A172 (cell line): Measurements from ENCODE around the gene SUN5. TPM values are rescaled to one million over a fixed set of nuclear protein-coding genes. Genes with fewer than 3 reads are reported as not detected.

Experiments used
- DNase-seq: peaks from one replicate; pipeline ENCODE4 v3.0.0-alpha.2; 2015; ENCODE audit warnings: low spot score
- total RNA-seq: library from RNA; depleted of rRNA; stranded (reverse); fragments of >200 nt; shearing (Covaris generic); gene quantifications from 2 replicates; pipeline ENCODE4 v1.2.3, GENCODE V29; 2014

The SUN5 gene
- total RNA-seq, 1 experiment from 2014 or later = not detected

DNA sequence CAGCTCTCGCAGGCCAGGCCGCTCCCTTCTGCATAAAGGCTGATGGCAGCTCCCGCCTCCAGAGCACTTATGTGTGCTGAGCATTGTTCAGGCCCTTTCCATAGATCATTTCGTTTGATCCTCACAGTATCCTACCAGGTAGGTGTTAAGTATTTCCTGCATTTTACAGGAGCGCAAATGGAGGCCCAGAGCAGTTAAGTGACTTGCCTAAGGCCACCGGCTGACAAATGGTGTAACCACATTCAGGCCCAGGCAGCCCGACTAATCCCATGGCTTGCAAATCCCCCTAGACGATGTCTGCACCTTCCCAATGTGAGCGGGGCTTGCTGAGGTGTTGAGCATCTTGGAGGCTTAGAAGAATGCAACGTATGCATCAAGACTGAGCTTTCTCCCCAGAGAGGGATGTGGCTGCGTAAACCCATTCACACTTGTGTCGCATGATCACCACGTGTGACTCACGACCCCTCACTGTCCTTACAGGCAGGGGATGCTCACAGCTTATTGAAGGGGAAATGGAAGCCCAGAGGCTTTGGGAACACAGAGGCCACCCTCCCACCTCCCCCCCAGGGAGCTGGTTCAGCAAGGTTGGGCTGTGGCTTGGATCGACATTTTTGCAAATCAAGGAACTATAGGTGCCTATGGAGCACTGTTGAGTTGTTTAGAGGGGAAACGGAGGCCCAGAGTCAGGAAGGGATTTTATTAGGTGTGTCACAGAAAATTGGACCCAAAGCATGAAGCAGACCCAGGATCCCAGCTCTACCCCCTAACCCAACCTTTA, 10.3 kb upstream of the SUN5 start:
- DNase-seq = no peak

DNA sequence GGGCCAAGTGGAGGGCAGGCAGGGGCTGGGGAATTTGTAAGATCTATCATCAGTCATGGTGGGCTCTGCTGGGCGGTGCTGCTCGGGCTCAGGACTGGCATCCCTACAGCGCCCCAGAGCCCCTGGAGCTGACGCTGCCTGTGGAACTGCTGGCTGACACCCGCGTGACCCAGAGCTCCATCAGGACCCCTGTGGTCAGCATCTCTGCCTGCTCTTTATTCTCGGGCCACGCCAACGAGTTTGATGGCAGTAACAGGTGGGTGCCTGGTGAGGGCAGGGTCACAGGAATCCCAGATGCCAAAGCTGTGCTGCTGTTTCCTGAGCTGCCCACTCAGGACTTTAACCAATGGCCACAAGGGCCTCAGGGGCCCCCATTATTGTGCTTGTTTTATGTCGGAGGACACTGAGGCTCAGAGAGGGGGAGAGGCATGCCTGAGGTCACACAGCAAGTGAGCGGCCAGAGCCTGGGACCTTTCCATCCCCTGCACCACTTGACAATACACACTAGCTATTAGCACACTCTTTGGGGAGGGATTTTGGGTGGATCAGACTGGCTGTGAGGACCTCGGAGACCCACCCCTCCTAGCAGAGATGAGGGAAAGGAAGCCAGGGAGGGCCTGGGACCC, 9.6 kb upstream of the SUN5 start:
- no peak for DNase-seq

DNA sequence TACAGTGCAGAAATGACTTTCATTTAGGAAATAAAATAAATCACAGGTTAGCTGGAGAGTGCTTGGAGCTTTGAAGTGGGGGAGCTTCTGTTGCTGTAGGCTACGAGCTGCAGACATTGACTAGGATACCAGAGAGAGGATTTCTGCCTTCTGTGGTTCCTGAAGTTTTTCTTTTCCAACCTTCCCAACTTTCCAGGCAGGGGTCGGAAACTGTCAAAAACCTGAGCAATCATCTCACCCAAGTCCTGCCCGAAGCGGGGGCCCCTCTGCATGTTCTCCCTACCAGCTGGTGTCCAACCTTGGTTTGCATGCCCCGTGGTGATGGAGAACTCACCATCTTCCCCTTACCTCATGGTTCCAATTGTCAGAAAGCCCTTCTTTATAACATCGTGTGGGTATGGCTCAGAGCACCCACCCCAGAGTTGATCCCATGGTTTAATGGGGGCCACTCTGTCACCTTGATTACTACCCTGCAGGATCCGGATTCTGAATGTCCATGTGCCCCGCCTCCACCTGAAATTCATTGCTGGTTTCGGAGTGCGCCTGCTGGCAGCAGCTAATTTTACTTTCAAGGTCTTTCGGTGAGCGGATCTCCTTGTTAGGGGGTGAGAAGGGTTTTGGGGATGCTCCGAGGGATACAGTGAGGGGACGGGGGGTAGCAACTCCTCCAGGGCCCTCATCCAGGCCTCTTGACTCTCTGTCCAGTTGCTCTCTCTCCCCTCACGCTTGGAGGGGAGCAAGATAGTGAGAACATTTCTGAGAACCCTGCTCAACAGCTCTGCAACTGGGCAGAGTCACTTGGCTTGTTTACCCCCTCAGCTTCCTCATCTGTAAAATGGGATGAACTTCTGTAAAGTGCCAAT, 8.3 kb upstream of the SUN5 start:
- no peak for DNase-seq

DNA sequence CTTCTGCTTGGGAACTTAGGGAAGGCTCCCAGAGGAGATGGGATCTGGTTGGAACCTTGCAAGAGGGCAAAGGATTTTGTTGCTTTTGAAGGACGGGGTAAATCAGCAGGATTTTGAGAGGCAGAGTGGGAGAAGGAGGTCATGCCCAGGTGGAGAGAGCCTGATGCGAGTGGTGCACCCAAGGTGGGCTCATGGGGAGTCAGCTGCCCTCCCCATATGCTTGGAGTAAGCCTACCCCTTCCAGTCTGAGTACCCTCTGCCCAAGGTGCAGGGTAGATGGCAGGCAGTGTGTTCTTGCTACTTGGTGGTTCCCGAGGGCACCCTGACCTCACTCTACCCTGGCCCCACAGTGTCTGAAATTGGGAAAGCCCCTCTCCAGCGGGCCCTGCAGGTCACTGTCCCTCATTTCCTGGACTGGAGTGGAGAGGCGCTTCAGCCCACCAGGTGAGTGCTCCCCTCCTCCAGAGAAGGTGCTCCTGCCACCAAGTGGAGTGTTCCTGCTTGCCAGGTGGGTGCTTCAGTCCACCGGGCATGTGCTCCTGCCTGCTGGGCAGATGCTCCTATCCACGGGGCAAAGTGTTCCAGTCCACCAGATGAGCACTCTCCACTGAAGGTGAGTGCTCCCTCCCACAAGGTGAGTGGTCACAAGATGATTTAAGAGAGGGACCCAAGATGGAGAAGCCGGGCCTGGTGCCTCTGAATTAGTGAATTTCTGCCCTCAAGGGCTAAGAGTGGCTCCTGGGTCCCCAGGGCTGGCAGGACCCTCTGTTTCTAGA, 6.6 kb upstream of the SUN5 start:
- DNase-seq = no peak

DNA sequence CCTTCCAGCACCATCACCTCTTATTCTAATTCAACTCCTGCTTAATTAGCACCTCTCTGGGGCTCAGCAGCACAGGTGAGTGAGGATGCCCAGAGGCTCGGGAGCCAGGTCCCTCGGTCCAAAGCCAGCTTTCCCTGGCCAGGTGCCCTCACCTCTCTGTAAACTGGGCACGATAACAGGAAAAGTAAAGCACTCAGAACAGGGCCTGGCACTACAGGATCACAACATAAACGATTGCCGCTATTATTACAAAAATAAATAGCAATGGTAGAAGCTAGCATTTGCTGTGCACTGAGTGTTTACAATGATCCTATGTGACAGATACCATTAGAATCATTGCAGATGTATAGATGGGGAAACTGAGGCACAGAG, 5.9 kb upstream of the SUN5 start:
- no peak for DNase-seq

DNA sequence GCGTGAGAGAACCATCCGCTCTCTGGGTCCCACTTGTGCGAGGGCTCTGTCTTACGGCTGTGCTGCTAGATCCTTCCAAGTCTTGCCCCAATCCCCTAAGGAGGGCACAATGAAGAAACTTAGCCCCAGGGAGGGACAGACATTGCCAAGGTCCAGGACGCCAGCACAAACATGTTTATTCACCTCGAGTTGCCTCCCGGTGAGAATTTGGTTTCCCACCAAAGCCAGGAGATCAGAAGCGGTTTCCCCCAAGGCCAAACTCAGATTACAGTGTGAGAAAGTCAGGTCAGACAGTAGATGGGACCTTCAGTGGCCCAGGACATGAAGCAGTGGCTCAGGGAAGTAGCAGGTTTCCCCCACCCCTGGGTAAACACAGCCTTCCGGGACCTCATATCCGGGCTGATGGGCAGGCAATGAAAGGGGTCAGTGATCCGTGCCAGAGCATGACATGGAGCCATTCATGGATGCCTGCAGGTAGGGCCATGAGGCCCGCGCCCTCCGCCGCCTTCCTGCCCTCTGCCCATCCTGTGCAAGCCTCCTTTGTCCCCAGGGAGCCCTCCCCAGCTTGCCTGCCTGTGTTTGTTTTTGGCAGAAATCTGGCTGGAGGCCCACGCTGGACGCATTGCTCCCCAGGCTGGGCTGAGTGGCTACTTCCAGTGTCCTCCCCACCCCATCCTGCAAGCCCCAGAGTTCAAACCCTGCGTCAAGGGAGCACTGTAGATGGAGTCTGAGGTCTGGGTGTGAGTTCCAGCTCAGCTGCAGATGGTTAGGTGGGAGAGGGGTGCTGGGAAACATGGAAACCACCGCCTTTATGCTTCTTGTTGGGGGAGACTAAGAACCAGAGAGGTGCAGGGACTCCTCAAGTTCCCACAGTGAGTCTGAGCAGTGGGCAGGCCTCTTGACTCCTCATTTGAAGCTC, 5.2 kb upstream of the SUN5 start:
- no peak for DNase-seq

DNA sequence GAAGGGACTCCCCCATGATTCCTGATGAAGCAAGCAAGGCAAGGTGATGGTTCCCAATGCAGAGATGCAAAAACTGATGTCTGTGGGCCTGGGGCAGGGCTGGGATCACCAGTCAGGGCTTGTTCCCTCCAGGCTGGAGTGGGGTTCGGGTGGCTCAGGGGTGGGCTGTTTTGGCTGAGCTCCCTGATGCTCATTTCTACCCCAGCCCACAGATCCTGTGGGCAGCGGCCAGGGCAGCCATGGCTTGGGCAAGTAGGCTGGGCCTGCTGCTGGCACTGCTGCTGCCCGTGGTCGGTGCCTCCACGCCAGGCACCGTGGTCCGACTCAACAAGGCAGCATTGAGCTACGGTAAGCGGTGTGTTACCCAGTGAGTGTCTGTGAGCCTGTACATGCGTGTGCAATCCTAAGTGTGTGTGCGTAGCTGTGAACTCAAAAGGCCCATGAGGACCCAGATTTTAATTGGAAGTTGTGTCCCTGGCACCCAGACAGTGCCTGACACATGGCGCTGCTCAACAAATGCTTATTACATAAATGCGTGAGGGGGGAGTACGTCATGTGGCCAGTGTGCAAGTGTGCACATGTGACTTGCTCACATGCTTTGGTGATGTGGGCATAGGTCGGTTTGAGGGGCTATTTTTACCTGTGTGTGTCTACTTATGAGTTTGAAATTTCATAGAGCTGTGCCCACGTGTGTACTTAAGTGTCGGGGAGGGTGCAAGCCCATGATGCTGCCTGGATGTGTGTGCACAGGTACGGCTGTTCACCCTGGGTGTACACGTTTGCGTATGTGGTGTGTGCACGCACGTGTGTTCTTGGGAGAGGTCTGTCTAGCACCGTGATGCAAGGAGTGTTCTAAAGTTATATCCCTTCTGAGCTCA, 4.3 kb upstream of the SUN5 start:
- DNase-seq = no peak

DNA sequence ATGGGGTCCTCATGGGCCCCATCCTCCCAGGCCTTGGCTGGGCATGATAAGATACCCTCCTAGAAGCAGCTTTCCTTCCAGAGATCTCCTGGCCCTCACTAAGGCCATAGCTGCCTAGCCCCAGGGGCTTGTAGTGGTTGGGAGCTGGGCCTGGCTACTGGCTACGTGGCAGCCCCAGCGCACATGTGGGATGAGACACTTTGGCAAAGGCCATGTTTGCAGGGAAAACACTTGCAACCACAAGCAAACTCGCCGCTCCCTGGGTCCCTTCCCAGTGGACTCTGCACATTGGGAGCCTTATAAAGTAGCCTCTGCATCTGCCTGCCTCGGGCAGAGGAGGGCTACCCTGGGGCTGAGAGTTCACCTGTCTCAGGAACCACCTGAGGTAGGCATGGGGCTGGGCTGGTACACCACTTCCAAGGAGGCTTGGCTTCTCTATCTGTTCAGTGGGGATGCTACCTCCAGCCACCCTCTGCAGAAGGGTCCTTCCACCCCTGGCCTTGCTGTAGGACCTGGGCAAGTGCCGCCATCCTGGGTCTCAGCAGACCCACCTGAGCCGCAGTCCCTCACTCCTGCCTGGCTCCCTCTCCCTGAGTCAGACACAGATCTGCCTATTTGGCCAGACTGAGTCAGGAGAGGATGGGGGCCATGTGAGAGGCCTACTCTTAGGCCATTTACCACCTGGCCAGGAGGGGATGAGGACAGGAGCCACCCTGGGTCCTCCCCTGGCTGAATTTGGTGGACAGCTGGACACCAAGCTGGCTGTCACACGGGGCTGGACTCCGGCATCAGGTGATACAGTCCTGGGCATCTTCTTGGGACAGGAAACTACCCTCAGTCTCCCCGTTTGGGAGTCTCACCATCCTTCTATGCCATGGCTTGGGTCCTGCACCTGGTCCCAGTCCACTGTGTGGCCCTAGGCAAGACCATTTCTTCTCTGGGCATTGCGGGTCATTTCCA, 3.4 kb upstream of the SUN5 start, which contains the start of gene BPIFB2:
TSS of gene BPIFB2 (plus strand) at position 329 of the 960 bp plus-strand sequence. CDS start 871 bp downstream, outside the sequence.
- DNase-seq = no peak

DNA sequence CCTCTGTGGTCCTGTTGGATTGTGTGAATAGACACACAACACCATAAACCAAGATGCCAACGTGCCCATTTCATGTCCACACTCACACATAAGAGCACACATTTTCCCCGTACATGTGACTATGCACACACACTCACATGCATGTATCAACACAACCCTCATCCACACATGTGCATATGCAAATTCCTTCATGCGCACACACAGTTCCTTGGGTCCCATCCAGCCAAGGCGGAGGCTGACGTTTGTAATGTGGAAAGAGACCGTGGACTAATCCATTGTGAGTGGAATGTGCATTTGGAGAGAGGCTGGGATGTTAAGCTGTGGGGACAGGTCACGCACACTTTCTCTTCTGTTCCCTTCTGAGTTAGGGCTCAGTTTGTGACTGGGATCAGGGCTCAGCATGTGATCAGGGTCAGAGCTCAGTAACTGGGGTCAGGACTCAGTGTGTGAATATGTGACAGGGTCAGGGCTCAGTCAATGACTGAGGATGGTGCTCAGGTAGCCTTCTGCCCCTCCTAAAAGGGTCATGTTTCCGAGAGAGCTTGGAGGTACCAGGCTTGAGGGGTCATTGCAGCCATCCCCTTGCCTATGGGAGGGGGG, 2.6 kb upstream of the SUN5 start:
- no peak for DNase-seq

DNA sequence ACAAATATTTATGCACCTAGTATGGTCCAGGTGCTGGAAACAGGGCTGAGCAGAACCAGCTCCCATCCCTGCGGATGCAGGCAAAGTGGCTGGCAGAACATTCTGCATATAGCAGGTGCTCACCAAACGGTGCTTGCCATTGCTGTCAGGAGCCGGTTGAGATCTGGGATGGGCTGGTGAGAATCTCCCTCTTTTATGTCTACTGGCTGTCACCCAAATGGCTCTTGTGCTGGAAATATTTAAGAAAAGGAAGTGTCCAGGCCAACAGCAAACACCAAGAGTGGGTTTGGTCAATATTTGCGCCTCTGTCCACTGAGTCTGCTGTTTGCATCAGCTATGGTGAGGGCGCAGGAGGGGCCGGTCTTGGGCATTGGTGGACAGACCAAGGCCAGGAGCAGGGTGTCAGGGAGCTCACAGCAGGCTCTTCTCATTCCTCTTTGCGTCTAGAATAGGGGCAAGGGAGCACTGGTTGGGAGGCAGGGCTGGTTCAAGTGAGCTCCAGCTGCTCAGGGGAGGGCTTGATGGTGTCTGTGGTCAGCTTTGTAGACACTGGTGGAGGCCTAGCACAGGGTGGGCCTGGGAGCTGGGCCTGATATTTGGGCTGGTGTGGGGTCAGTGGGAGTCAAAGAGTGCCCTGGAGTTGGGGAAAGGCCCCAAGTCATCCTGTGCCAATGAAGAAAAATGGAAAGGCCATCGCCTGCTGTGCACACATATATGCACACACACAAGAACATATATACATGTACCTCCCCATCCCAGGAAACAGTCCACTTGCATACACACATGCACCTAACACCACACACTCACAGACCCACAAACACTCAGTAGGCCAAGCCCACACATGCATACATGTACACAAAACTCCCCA, 1.9 kb upstream of the SUN5 start:
- DNase-seq = no peak

DNA sequence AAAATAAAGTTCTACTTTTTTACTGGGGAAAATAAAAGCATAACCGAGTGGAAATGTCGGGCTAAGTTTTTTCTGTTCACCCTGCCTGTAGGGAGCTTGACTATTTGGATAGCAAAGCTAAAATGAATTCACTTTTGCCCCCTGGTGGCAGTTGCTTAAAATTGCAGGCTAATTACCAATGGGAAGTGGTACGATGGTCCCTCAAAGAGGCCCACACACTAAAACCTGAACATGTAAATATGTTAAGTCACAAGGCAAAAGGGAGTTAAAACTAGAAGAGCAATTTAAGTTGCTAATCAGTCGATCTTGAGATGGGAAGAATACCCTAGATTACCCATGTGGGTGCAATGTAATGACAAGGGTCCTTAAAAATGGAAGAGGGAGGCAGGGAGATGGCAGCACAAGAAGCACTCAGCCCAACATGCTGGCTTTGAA, 916 bp upstream of the SUN5 start:
- no peak for DNase-seq

DNA sequence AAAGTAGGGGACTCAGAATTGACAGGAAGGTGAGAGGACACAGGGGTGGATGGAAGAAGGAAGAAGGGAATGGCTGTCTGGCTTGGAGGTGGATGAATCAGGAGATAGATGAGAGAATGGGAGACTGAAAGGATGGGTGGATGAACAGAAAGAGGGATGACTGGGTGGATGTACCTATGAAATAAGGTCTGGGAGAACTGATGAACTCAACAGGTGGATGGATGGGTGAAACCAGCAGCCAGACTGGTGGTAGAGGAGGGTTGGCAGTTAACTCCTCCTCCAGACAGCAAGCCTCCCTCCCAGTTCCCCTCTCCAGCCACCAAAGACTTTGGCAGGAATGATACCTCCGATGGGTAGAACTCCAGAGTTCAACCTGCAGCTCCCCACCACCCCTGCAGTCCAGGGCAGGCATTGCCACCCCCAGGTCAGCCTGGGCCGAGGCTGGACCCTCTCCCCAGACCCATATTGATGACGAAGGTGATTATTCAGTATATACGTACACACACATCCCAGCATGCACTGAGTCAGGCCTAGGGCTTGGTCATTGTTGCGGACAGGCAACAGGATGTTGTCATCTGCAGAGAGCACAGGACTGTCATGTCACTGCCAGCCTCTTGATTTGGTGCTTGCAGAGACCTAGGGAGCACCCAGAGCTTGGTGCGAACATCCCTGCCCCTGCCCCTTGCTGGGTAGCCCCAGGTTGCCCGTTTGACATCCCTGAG, 2.0 kb downstream of the SUN5 start:
- no peak for DNase-seq

DNA sequence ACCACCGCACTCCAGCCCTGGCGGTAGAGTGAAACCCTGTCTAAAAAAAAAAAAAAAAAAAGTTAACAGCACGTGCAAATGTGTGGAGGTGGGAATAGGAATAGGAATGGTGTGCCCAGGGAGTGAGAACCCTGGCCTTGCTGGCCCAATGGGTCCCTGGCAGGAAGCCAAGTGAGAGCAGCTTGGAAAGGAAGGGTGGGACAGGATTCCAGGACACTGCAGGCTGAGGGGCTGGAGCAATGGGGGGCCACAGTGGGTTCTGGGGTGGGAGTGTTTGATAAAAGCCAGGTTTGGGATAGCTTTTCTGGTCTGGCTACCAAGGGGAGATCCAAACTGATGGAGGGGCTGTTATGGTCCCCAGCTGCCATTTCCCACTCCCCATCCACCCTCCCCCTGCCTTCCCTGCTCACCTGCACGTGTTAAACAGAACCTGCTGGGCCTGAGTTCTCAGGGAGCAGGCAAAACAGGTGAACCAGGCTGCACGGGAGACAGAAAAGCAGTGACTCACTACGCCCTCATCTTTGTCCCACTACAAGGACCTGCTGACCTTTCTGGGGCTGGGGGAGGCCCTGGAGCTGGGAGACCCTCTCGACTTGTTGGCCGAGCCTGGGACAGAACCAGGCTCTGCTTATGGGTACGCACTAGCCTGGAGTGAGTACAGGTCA, 3.3 kb downstream of the SUN5 start:
- no peak for DNase-seq

DNA sequence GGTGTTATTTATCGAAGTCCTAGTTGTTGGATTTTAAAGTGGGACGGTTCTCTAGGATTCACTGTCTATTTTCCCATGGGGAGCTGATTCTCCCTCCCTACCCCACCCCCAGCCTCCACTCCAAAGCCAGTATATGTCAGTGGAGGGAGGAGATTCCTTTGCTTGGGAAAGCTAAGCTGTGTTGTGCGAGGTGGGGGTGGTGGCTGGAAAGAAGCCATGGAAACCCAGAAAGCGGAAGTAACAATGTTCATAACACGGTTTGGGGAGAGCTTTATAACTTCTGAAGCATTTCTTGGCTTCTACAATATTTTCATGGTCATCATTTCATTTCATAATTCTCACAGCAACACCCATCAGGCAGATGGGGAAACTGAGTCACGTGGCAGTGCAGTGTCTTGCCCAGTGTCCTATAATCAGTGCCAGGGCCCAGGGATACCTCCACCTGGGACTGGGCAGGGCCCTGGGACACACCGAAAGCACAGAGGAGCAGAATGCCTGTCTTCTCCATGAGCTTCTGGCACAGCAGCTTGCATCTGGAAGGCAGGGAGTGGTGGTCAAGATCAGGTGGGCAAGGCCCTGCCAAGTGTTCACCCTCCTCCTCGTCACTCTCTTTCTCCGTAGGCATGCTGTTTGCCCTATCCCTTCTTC, 4.5 kb downstream of the SUN5 start:
- no peak for DNase-seq

DNA sequence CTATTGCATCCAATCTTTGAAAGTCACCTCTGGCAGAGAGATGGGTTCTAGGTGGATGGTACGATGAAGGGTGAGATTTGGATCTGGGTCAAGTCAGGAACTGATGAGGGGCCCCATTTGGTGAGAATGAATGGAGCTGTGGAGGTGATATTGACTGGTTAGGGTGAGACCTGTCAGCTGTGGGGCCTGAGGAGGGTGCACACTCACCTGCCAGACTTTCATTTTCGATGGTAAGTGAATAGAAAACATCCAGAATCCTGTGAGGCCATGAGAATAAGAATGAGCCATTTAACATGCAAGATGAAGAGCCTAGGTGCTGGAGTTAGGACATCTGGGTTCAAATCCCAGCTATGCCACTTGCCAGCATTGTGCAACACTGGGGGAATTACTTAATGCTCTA, 6.8 kb downstream of the SUN5 start:
- DNase-seq = no peak
